Ishikawa (cell line): ENCODE results near the gene CRTC1.

ENCODE experiments used
- EP300 ChIP-seq: IDR thresholded peaks from 2 replicates; pipeline ENCODE4 v1.6.1; 2012; ENCODE audit warnings: borderline replicate concordance
- FOXM1 ChIP-seq: IDR thresholded peaks from 2 replicates; pipeline ENCODE4 v1.6.1; 2012; ENCODE audit warnings: low read depth, borderline replicate concordance
- RAD21 ChIP-seq: IDR thresholded peaks from 2 replicates; pipeline ENCODE4 v1.6.1; 2012; ENCODE audit warnings: low read depth
- REST ChIP-seq: IDR thresholded peaks from 2 replicates; pipeline ENCODE4 v1.6.1; 2012; ENCODE audit warnings: low read depth, mild to moderate bottlenecking
- TAF1 ChIP-seq: IDR thresholded peaks from 2 replicates; pipeline ENCODE4 v1.6.1; 2012; ENCODE audit warnings: low read depth, mild to moderate bottlenecking
- USF1 ChIP-seq: IDR thresholded peaks from 2 replicates; pipeline ENCODE4 v1.6.1; 2012

GRCh38 chr19:18660939-18661670 lies 22.4 kb upstream of the CRTC1 start:
- no peak for TF ChIP-seq TAF1
- TF ChIP-seq REST: no peak
- no peak for TF ChIP-seq USF1
- no peak for TF ChIP-seq EP300
- no peak for TF ChIP-seq RAD21
- TF ChIP-seq FOXM1: no peak
